MM.1S (cell line): ENCODE results near the gene DKK1.

ENCODE experiments used
- CTCF ChIP-seq: fragments of 300-600 bp; sonication (generic); IDR thresholded peaks from 2 replicates; pipeline ENCODE4 v1.5.1; 2016; ENCODE audit warnings: antibody characterized with exemption, low read length, mixed read lengths
- EZH2 ChIP-seq: fragments of 300-600 bp; sonication (generic); optimal IDR thresholded peaks from 2 replicates; pipeline ENCODE3; 2017; ENCODE audit warnings: low read depth, mild to moderate bottlenecking, antibody characterized with exemption, low read length, mixed read lengths

GRCh38 chr10:52284416-52285013 is 29.6 kb upstream of the DKK1 start:
- TF ChIP-seq CTCF (no peak), EZH2 (no peak)
